Measurements from ENCODE around the gene ALKBH5.
"Not testable (repeated sequence)": the region's sequence is repeated elsewhere in the genome, so short reads cannot be mapped to it uniquely, and the experiment has no call there.

The ALKBH5 gene

GRCh38 chr17:18187226-18187625 is 3.6 kb downstream of the ALKBH5 start:
- DNase-seq, result no peak

GRCh38 chr17:18187821-18188761 is 4.5 kb downstream of the ALKBH5 start:
- DNase-seq, result no peak

GRCh38 chr17:18190628-18191235 is 7.1 kb downstream of the ALKBH5 start:
- no peak for DNase-seq

GRCh38 chr17:18191236-18191667 is 7.6 kb downstream of the ALKBH5 start:
- no peak for DNase-seq

- no peak for DNase-seq
Observed at GRCh38 chr17:18191967-18192366, 8.3 kb downstream of the ALKBH5 start.

GRCh38 chr17:18194394-18194793 is 10.8 kb downstream of the ALKBH5 start:
- DNase-seq, result no peak

- no peak for DNase-seq
Observed at GRCh38 chr17:18194804-18195203, 11.2 kb downstream of the ALKBH5 start.

GRCh38 chr17:18195246-18195645 is 11.6 kb downstream of the ALKBH5 start:
- no peak for DNase-seq

GRCh38 chr17:18197535-18198194 is 14.0 kb downstream of the ALKBH5 start:
- DNase-seq, result no peak

GRCh38 chr17:18198530-18198929 is 14.9 kb downstream of the ALKBH5 start:
- DNase-seq, result no peak

GRCh38 chr17:18201108-18201507 is 17.5 kb downstream of the ALKBH5 start:
- no peak for DNase-seq

GRCh38 chr17:18203308-18203707 is 19.7 kb downstream of the ALKBH5 start:
- DNase-seq, result no peak

GRCh38 chr17:18205861-18206260 is 22.2 kb downstream of the ALKBH5 start:
- no peak for DNase-seq

- DNase-seq, result no peak
Observed at GRCh38 chr17:18206962-18207361, 23.3 kb downstream of the ALKBH5 start.

- no peak for DNase-seq
Observed at GRCh38 chr17:18208092-18208491, 24.5 kb downstream of the ALKBH5 start.

GRCh38 chr17:18213666-18214270 is 30.1 kb downstream of the ALKBH5 start:
- DNase-seq, result no peak

- DNase-seq, result not testable (repeated sequence)
Observed at GRCh38 chr17:18216906-18217305, 33.3 kb downstream of the ALKBH5 start.

- DNase-seq, result peak in 1 of 2 experiments; percentile 23
Observed at GRCh38 chr17:18217412-18218015, 33.9 kb downstream of the ALKBH5 start.

GRCh38 chr17:18218756-18219415 is 35.3 kb downstream of the ALKBH5 start:
- DNase-seq, result no peak

GRCh38 chr17:18224053-18224386 is 40.4 kb downstream of the ALKBH5 start:
- no peak for DNase-seq

GRCh38 chr17:18224387-18225120 is 40.9 kb downstream of the ALKBH5 start:
- DNase-seq, result no peak

All from AML-193 (cell line).